HT1080 (cell line): Measurements from ENCODE around the gene E2F6. TPM values are rescaled to one million over a fixed set of nuclear protein-coding genes. Genes with fewer than 3 reads are reported as not detected.

Source experiments
- DNase-seq: peaks from one replicate; pipeline ENCODE4 v3.0.0-alpha.2; 2015; ENCODE audit warnings: low read depth
- total RNA-seq: library from RNA; depleted of rRNA; stranded (reverse); fragments of >200 nt; shearing (Covaris generic); gene quantifications from 2 replicates; pipeline ENCODE4 v1.2.3, GENCODE V29; 2014

The E2F6 gene
- total RNA-seq, 1 experiment from 2014 or later, result 19.3 TPM

GRCh38 chr2:11493282-11493681 lies 27.3 kb upstream of the E2F6 start:
- no peak for DNase-seq

GRCh38 chr2:11492720-11493119 lies 26.8 kb upstream of the E2F6 start:
- no peak for DNase-seq

GRCh38 chr2:11492244-11492643 lies 26.3 kb upstream of the E2F6 start:
- DNase-seq, result no peak

GRCh38 chr2:11491348-11491933 lies 25.5 kb upstream of the E2F6 start:
- DNase-seq, result no peak

- no peak for DNase-seq
Measured at GRCh38 chr2:11490194-11490593, 24.2 kb upstream of the E2F6 start.

GRCh38 chr2:11488809-11489208 lies 22.8 kb upstream of the E2F6 start:
- no peak for DNase-seq

GRCh38 chr2:11483806-11484617 lies 18.1 kb upstream of the E2F6 start:
- DNase-seq, result no peak

- no peak for DNase-seq
Measured at GRCh38 chr2:11482473-11483035, 16.6 kb upstream of the E2F6 start.

GRCh38 chr2:11481789-11482472 lies 16.0 kb upstream of the E2F6 start:
- no peak for DNase-seq

- DNase-seq, result no peak
Measured at GRCh38 chr2:11481426-11481788, 15.4 kb upstream of the E2F6 start.

GRCh38 chr2:11480859-11481258 lies 14.9 kb upstream of the E2F6 start:
- DNase-seq, result no peak

- DNase-seq, result no peak
Measured at GRCh38 chr2:11480406-11480805, 14.4 kb upstream of the E2F6 start.

- DNase-seq, result no peak
Measured at GRCh38 chr2:11478899-11479605, 13.1 kb upstream of the E2F6 start.

- DNase-seq, result peak; percentile 51
Measured at GRCh38 chr2:11477994-11478393, 12.0 kb upstream of the E2F6 start.

GRCh38 chr2:11473659-11474433 lies 7.9 kb upstream of the E2F6 start:
- no peak for DNase-seq

GRCh38 chr2:11467749-11468148 lies 1.8 kb upstream of the E2F6 start:
- no peak for DNase-seq

- DNase-seq, result no peak
Measured at GRCh38 chr2:11467129-11467649, 1.2 kb upstream of the E2F6 start.

GRCh38 chr2:11466307-11467128 lies 557 bp upstream of the E2F6 start:
- DNase-seq, result no peak

GRCh38 chr2:11465110-11465484 lies 864 bp downstream of the E2F6 start:
- no peak for DNase-seq

- no peak for DNase-seq
Measured at GRCh38 chr2:11459816-11460215, 6.1 kb downstream of the E2F6 start.
